ENCODE results near the gene KIF12.

The KIF12 gene

GRCh38 chr9:114078021-114078780 lies 20.9 kb downstream of the KIF12 start, which contains the start of gene AMBP:
TSS of gene AMBP (minus strand) at chr9:114078300. CDS start at chr9:114078209, 91 bp downstream.
- in situ Hi-C loops (cut with HindIII; ENCODE audit: low pct_ligation_motif_present, low sequenced_read_pairs) = no loop called here
- peaks cover 10% of the 10 kb centered on the region for H3K27me3 ChIP-seq (replicated peaks)
- H3K4me3 ChIP-seq (ENCODE audit: low read depth, low read length) = no peak within 1 kb of the TSS
- H3K36me3 ChIP-seq (replicated peaks) = no peaks in the 10 kb centered on the region
- DNase-seq = no peak
- H3K27ac ChIP-seq = no peak within 1 kb of the TSS
- no peak for TF ChIP-seq CTCF (IDR thresholded peaks at IDR 0.05; ENCODE audit: low read depth, low read length, missing control alignments)

GRCh38 chr9:114077162-114077837 lies 21.8 kb downstream of the KIF12 start:
- DNase-seq = no peak
- Histone ChIP-seq H3K36me3 (replicated peaks) (no peaks in the 10 kb centered on the region), H3K27me3 (replicated peaks) (peaks cover 10% of the 10 kb centered on the region), H3K4me3 (ENCODE audit: low read depth, low read length) (no peak overlapping the region), H3K27ac (no peak overlapping the region)
- in situ Hi-C loops (cut with HindIII; ENCODE audit: low pct_ligation_motif_present, low sequenced_read_pairs) = no loop called here
- no peak for TF ChIP-seq CTCF (IDR thresholded peaks at IDR 0.05; ENCODE audit: low read depth, low read length, missing control alignments)

- Histone ChIP-seq H3K36me3 (replicated peaks) (no peaks in the 10 kb centered on the region), H3K27ac (no peak overlapping the region), H3K27me3 (replicated peaks) (peaks cover 10% of the 10 kb centered on the region), H3K4me3 (ENCODE audit: low read depth, low read length) (no peak overlapping the region)
- in situ Hi-C loops (cut with HindIII; ENCODE audit: low pct_ligation_motif_present, low sequenced_read_pairs) = no loop called here
- no peak for DNase-seq
- no peak for TF ChIP-seq CTCF (IDR thresholded peaks at IDR 0.05; ENCODE audit: low read depth, low read length, missing control alignments)
Observed at GRCh38 chr9:114076237-114077161, 22.6 kb downstream of the KIF12 start.

- Histone ChIP-seq H3K4me3 (ENCODE audit: low read depth, low read length) (no peak overlapping the region), H3K27me3 (replicated peaks) (peaks cover 10% of the 10 kb centered on the region), H3K27ac (no peak overlapping the region), H3K36me3 (replicated peaks) (no peaks in the 10 kb centered on the region)
- no peak for TF ChIP-seq CTCF (IDR thresholded peaks at IDR 0.05; ENCODE audit: low read depth, low read length, missing control alignments)
- no peak for DNase-seq
- in situ Hi-C loops (cut with HindIII; ENCODE audit: low pct_ligation_motif_present, low sequenced_read_pairs) = no loop called here
Observed at GRCh38 chr9:114075602-114076001, 23.5 kb downstream of the KIF12 start.

- H3K36me3 ChIP-seq (replicated peaks) = no peaks in the 10 kb centered on the region
- H3K4me3 ChIP-seq (ENCODE audit: low read depth, low read length) = no peak overlapping the region
- DNase-seq = no peak
- TF ChIP-seq CTCF (IDR thresholded peaks at IDR 0.05; ENCODE audit: low read depth, low read length, missing control alignments) = no peak
- no peak overlapping the region for H3K27ac ChIP-seq
- H3K27me3 ChIP-seq (replicated peaks) = peaks cover 10% of the 10 kb centered on the region
- in situ Hi-C loops (cut with HindIII; ENCODE audit: low pct_ligation_motif_present, low sequenced_read_pairs) = no loop called here
Observed at GRCh38 chr9:114072184-114073140, 26.6 kb downstream of the KIF12 start.

All from brain microvascular endothelial cell (primary cell).